Vagina (tissue), 2 donors: ENCODE measurements around the gene SCIN. TPM values are rescaled to one million over a fixed set of nuclear protein-coding genes. Genes with fewer than 3 reads are reported as not detected.

Experiments used
- DNase-seq, 2 donors: peaks; one replicate each; pipeline ENCODE4 v3.0.0-alpha.2; 2017; ENCODE audit errors: extremely low spot score in 2 of 2
- H3K27ac ChIP-seq: fragments of 200-600 bp; sonication (generic); one replicate; pipeline ENCODE4 v1.5.1; 2019
- H3K27me3 ChIP-seq: fragments of 200-600 bp; sonication (generic); one replicate; pipeline ENCODE4 v1.5.1; 2019
- H3K36me3 ChIP-seq, 2 donors: fragments of 200-600 bp; sonication (generic); one replicate each; pipeline ENCODE4 v1.5.1; 2017 to 2019
- H3K4me1 ChIP-seq: fragments of 200-600 bp; sonication (generic); one replicate; pipeline ENCODE4 v1.5.1; 2019
- H3K4me3 ChIP-seq, 2 donors: fragments of 200-600 bp; sonication (generic); 1 replicate in 1 of 2; 2 replicates in 1 of 2; pipeline ENCODE4 v1.5.1; 2016 to 2019
- H3K9me3 ChIP-seq: fragments of 200-600 bp; sonication (generic); one replicate; pipeline ENCODE4 v1.5.1; 2019
- CTCF ChIP-seq, 3 experiments: fragments of 450-650 bp in 2 of 3; fragments of 200-600 bp in 1 of 3; sonication (generic) in 1 of 3; IDR thresholded peaks; one replicate each; pipeline ENCODE4 v1.5.1; 2017 to 2019; ENCODE audit warnings: antibody characterized with exemption in 3 of 3, mild to moderate bottlenecking in 2 of 3, moderate library complexity in 2 of 3
- POLR2A ChIP-seq, 2 donors: fragments of 450-650 bp; IDR thresholded peaks; one replicate each; pipeline ENCODE4 v1.6.1; 2017; ENCODE audit warnings: antibody characterized with exemption in 2 of 2, mild to moderate bottlenecking in 2 of 2, moderate library complexity in 2 of 2
- POLR2AphosphoS5 ChIP-seq, 2 donors: sonication (generic); formaldehyde crosslinking; IDR thresholded peaks; one replicate each; pipeline ENCODE4 v1.9.0; 2017; ENCODE audit warnings: antibody characterized with exemption in 2 of 2, mild to moderate bottlenecking in 2 of 2, low read depth in 1 of 2; ENCODE audit not compliant: insufficient read depth in 1 of 2
- intact Hi-C: fragments of 100-400 bp; cut with DNase I; formaldehyde crosslinking; loops from one replicate; pipeline ENCODE4 v1.15.1; 2023
- total RNA-seq: library from RNA; depleted of rRNA; stranded (reverse); fragments of >200 nt; gene quantifications from one replicate; pipeline ENCODE4 v1.2.3, GENCODE V29; 2016

The SCIN gene
- total RNA-seq, 1 donor from 2014 or later: 0.74 TPM

- intact Hi-C loops: no loop called here
- H3K27me3 ChIP-seq: no peaks in the 10 kb centered on the region
- no peak for DNase-seq
- H3K36me3 ChIP-seq: no peaks in the 10 kb centered on the region
- no peak for TF ChIP-seq CTCF (IDR thresholded peaks at IDR 0.05)
- TF ChIP-seq POLR2A (IDR thresholded peaks at IDR 0.05): no peak
- TF ChIP-seq POLR2AphosphoS5 (IDR thresholded peaks at IDR 0.05; ENCODE audit: insufficient read depth in 1 of 2, low read depth in 1 of 2): no peak
- no peaks in the 10 kb centered on the region for H3K9me3 ChIP-seq
- no peak overlapping the region for H3K4me3 ChIP-seq
- H3K4me1 ChIP-seq: no peaks in the 10 kb centered on the region
- no peak overlapping the region for H3K27ac ChIP-seq
Observed at GRCh38 chr7:12549106-12549505, 21.4 kb upstream of the SCIN start.

- no peak for TF ChIP-seq CTCF (IDR thresholded peaks at IDR 0.05)
- no peak for TF ChIP-seq POLR2AphosphoS5 (IDR thresholded peaks at IDR 0.05; ENCODE audit: insufficient read depth in 1 of 2, low read depth in 1 of 2)
- no peak for TF ChIP-seq POLR2A (IDR thresholded peaks at IDR 0.05)
- H3K9me3 ChIP-seq: no peaks in the 10 kb centered on the region
- H3K4me1 ChIP-seq: no peaks in the 10 kb centered on the region
- H3K27ac ChIP-seq: no peak overlapping the region
- intact Hi-C loops: no loop called here
- no peaks in the 10 kb centered on the region for H3K36me3 ChIP-seq
- no peaks in the 10 kb centered on the region for H3K27me3 ChIP-seq
- H3K4me3 ChIP-seq: no peak overlapping the region
- DNase-seq: no peak
Observed at GRCh38 chr7:12550956-12551355, 19.6 kb upstream of the SCIN start.

- H3K4me1 ChIP-seq: no peaks in the 10 kb centered on the region
- no peaks in the 10 kb centered on the region for H3K36me3 ChIP-seq
- no peaks in the 10 kb centered on the region for H3K9me3 ChIP-seq
- intact Hi-C loops: no loop called here
- no peak overlapping the region for H3K27ac ChIP-seq
- DNase-seq: no peak
- H3K4me3 ChIP-seq: no peak overlapping the region
- no peaks in the 10 kb centered on the region for H3K27me3 ChIP-seq
- TF ChIP-seq POLR2AphosphoS5 (IDR thresholded peaks at IDR 0.05; ENCODE audit: insufficient read depth in 1 of 2, low read depth in 1 of 2) (no peak), POLR2A (IDR thresholded peaks at IDR 0.05) (no peak), CTCF (IDR thresholded peaks at IDR 0.05) (no peak)
Observed at GRCh38 chr7:12552876-12553275, 17.6 kb upstream of the SCIN start.

- Histone ChIP-seq H3K27ac (no peak overlapping the region), H3K36me3 (no peaks in the 10 kb centered on the region), H3K9me3 (no peaks in the 10 kb centered on the region), H3K4me1 (no peaks in the 10 kb centered on the region), H3K27me3 (no peaks in the 10 kb centered on the region), H3K4me3 (no peak overlapping the region)
- intact Hi-C loops: no loop called here
- no peak for TF ChIP-seq POLR2AphosphoS5 (IDR thresholded peaks at IDR 0.05; ENCODE audit: insufficient read depth in 1 of 2, low read depth in 1 of 2)
- TF ChIP-seq CTCF (IDR thresholded peaks at IDR 0.05): no peak
- no peak for TF ChIP-seq POLR2A (IDR thresholded peaks at IDR 0.05)
- no peak for DNase-seq
Observed at GRCh38 chr7:12553416-12553815, 17.1 kb upstream of the SCIN start.

GRCh38 chr7:12554351-12554750 lies 16.2 kb upstream of the SCIN start:
- Histone ChIP-seq H3K4me3 (no peak overlapping the region), H3K9me3 (no peaks in the 10 kb centered on the region), H3K36me3 (no peaks in the 10 kb centered on the region), H3K27ac (no peak overlapping the region), H3K4me1 (no peaks in the 10 kb centered on the region), H3K27me3 (no peaks in the 10 kb centered on the region)
- TF ChIP-seq POLR2A (IDR thresholded peaks at IDR 0.05) (no peak), POLR2AphosphoS5 (IDR thresholded peaks at IDR 0.05; ENCODE audit: insufficient read depth in 1 of 2, low read depth in 1 of 2) (no peak), CTCF (IDR thresholded peaks at IDR 0.05) (no peak)
- DNase-seq: no peak
- intact Hi-C loops: no loop called here
